HepG2 (cell line): Measurements from ENCODE around the gene MADCAM1. TPM values are rescaled to one million over a fixed set of nuclear protein-coding genes. Genes with fewer than 3 reads are reported as not detected.
A peak's percentile ranks its signal among the peaks of the same experiment; 100 is the strongest.

Experiments
- BCL6 ChIP-seq: IDR thresholded peaks from 2 replicates; pipeline ENCODE4 v1.6.1; 2016; ENCODE audit warnings: missing genetic modification reagents, missing compliant biosample characterization
- CHD2 ChIP-seq: IDR thresholded peaks from 2 replicates; pipeline ENCODE4 v1.6.1; 2011; ENCODE audit warnings: low read depth, low read length, improper control_type of control experiment
- E2F5 ChIP-seq: sonication (generic); formaldehyde crosslinking; conservative IDR thresholded peaks from 2 replicates; pipeline ENCODE4 v1.4.0; 2020; ENCODE audit warnings: missing genetic modification reagents
- HMG20A ChIP-seq: IDR thresholded peaks from 2 replicates; pipeline ENCODE4 v1.6.1; 2016; ENCODE audit warnings: borderline replicate concordance
- MZF1 ChIP-seq: sonication (generic); formaldehyde crosslinking; IDR thresholded peaks from 2 replicates; pipeline ENCODE4 v1.8.1; 2023; ENCODE audit warnings: mild to moderate bottlenecking, missing genetic modification reagents, borderline replicate concordance
- PRDM10 ChIP-seq: sonication (generic); formaldehyde crosslinking; IDR thresholded peaks from 2 replicates; pipeline ENCODE4 v1.4.0; 2020; ENCODE audit warnings: low read depth, missing genetic modification reagents
- ZBTB33 ChIP-seq: sonication (generic); formaldehyde crosslinking; IDR thresholded peaks from 2 replicates; pipeline ENCODE4 v1.4.0; 2020; ENCODE audit warnings: missing genetic modification reagents
- ZNF138 ChIP-seq: sonication (generic); formaldehyde crosslinking; IDR thresholded peaks from 2 replicates; pipeline ENCODE4 v1.5.0; 2020; ENCODE audit warnings: mild to moderate bottlenecking, low read depth, missing genetic modification reagents
- ZNF672 ChIP-seq: sonication (generic); formaldehyde crosslinking; IDR thresholded peaks from 2 replicates; pipeline ENCODE4 v1.8.1; 2022; ENCODE audit warnings: missing genetic modification reagents
- ZNF749 ChIP-seq: sonication (generic); formaldehyde crosslinking; IDR thresholded peaks from 2 replicates; pipeline ENCODE4 v1.8.0; 2022; ENCODE audit warnings: mild to moderate bottlenecking, missing genetic modification reagents, moderate library complexity, borderline replicate concordance
- polyA plus RNA-seq, 8 experiments: library from polyadenylated mRNA; depleted of rRNA in 3 of 8; stranded (reverse) in 7 of 8; unstranded in 1 of 8; fragments of >200 nt; fragmentation: Illumina TruSeq in 4 of 8; extraction: Trizol in 4 of 8; gene quantifications; 2 replicates each; pipeline versions ENCODE4 v1.2.1 to v1.2.3, GENCODE V29; 2011 to 2016; ENCODE audit warnings: low read depth in 4 of 8, missing spikeins in 1 of 8, mixed read lengths in 1 of 8; ENCODE audit not compliant: insufficient read depth in 1 of 8
- total RNA-seq, 5 experiments: library from RNA; depleted of rRNA; stranded (reverse); fragments of >200 nt; fragmentation: Illumina TruSeq; extraction: Trizol; gene quantifications; 2 replicates each; pipeline ENCODE4 v1.2.3, GENCODE V29; 2016; ENCODE audit warnings: low read depth in 1 of 5
- TF ChIP-seq, protein P1 (sequence below): sonication (generic); formaldehyde crosslinking; IDR thresholded peaks from 2 replicates; pipeline ENCODE4 v1.4.0; 2020; ENCODE audit warnings: mild to moderate bottlenecking, missing genetic modification reagents
- TF ChIP-seq, protein P2 (sequence below): sonication (generic); formaldehyde crosslinking; IDR thresholded peaks from 2 replicates; pipeline ENCODE4 v1.8.0; 2022; ENCODE audit warnings: mild to moderate bottlenecking, missing genetic modification reagents

MADCAM1 gene
- total and polyA plus RNA-seq, 2 of the 13 experiments (the other 11 are each of a cell fraction or from before 2014, with no cell fraction given) = 0.29 to 0.33 TPM

- TF ChIP-seq, protein P1, sequence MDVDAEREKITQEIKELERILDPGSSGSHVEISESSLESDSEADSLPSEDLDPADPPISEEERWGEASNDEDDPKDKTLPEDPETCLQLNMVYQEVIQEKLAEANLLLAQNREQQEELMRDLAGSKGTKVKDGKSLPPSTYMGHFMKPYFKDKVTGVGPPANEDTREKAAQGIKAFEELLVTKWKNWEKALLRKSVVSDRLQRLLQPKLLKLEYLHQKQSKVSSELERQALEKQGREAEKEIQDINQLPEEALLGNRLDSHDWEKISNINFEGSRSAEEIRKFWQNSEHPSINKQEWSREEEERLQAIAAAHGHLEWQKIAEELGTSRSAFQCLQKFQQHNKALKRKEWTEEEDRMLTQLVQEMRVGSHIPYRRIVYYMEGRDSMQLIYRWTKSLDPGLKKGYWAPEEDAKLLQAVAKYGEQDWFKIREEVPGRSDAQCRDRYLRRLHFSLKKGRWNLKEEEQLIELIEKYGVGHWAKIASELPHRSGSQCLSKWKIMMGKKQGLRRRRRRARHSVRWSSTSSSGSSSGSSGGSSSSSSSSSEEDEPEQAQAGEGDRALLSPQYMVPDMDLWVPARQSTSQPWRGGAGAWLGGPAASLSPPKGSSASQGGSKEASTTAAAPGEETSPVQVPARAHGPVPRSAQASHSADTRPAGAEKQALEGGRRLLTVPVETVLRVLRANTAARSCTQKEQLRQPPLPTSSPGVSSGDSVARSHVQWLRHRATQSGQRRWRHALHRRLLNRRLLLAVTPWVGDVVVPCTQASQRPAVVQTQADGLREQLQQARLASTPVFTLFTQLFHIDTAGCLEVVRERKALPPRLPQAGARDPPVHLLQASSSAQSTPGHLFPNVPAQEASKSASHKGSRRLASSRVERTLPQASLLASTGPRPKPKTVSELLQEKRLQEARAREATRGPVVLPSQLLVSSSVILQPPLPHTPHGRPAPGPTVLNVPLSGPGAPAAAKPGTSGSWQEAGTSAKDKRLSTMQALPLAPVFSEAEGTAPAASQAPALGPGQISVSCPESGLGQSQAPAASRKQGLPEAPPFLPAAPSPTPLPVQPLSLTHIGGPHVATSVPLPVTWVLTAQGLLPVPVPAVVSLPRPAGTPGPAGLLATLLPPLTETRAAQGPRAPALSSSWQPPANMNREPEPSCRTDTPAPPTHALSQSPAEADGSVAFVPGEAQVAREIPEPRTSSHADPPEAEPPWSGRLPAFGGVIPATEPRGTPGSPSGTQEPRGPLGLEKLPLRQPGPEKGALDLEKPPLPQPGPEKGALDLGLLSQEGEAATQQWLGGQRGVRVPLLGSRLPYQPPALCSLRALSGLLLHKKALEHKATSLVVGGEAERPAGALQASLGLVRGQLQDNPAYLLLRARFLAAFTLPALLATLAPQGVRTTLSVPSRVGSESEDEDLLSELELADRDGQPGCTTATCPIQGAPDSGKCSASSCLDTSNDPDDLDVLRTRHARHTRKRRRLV (CRISPR knock-in tag) = no peak
- peak; percentile 83 for TF ChIP-seq E2F5 (CRISPR knock-in tag)
- no peak for TF ChIP-seq CHD2
- TF ChIP-seq PRDM10 = no peak
- 0 out of 2 replicates have a peak, but pooled peaks have one; percentile 47 for TF ChIP-seq ZNF672 (CRISPR knock-in tag)
- no peak for TF ChIP-seq ZNF138
- TF ChIP-seq MZF1 (CRISPR knock-in tag) = no peak
- TF ChIP-seq BCL6 = peak; percentile 20; the same call in 1 of the 2 replicates
- TF ChIP-seq, protein P2, sequence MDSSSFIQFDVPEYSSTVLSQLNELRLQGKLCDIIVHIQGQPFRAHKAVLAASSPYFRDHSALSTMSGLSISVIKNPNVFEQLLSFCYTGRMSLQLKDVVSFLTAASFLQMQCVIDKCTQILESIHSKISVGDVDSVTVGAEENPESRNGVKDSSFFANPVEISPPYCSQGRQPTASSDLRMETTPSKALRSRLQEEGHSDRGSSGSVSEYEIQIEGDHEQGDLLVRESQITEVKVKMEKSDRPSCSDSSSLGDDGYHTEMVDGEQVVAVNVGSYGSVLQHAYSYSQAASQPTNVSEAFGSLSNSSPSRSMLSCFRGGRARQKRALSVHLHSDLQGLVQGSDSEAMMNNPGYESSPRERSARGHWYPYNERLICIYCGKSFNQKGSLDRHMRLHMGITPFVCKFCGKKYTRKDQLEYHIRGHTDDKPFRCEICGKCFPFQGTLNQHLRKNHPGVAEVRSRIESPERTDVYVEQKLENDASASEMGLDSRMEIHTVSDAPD = no peak
- TF ChIP-seq ZBTB33 (CRISPR knock-in tag) = 0 out of 2 replicates have a peak, but pooled peaks have one; percentile 8
- TF ChIP-seq ZNF749 (CRISPR knock-in tag) = 0 out of 2 replicates have a peak, but pooled peaks have one; percentile 12
- no peak for TF ChIP-seq HMG20A (CRISPR knock-in tag)
These were observed 7.5 kb upstream of the MADCAM1 start (continued) for GRCh38 chr19:488505-489417.
